Liver (tissue), 9 donors: ENCODE results near the gene HS1BP3. TPM values are rescaled to one million over a fixed set of nuclear protein-coding genes. Genes with fewer than 3 reads are reported as not detected.
A peak's percentile ranks its signal among the peaks of the same experiment; 100 is the strongest.

ENCODE experiments used
- DNase-seq: peaks from one replicate; pipeline ENCODE4 v3.0.0-alpha.2; 2017; ENCODE audit warnings: low spot score
- H3K27ac ChIP-seq, 2 donors: one replicate each; pipeline ENCODE4 v1.7.0; 2013; ENCODE audit warnings: inconsistent platforms in 2 of 2, low read length in 2 of 2, control low read depth in 1 of 2, low read depth in 1 of 2, mild to moderate bottlenecking in 1 of 2
- H3K27me3 ChIP-seq, 4 donors: one replicate each; pipeline versions ENCODE4 v1.6.1 to v1.7.0; 2013; ENCODE audit warnings: low read length in 3 of 4, inconsistent platforms in 1 of 4, mild to moderate bottlenecking in 1 of 4, moderate library complexity in 1 of 4; ENCODE audit not compliant: control insufficient read depth in 4 of 4, insufficient read depth in 4 of 4
- H3K36me3 ChIP-seq, 4 donors: one replicate each; pipeline versions ENCODE4 v1.6.1 to v1.7.0; 2013; ENCODE audit warnings: low read length in 3 of 4, mild to moderate bottlenecking in 3 of 4, low read depth in 1 of 4, moderate library complexity in 1 of 4; ENCODE audit not compliant: control insufficient read depth in 4 of 4, insufficient read depth in 3 of 4
- H3K4me1 ChIP-seq, 4 donors: one replicate each; pipeline versions ENCODE4 v1.6.1 to v1.7.0; 2013; ENCODE audit warnings: low read length in 3 of 4, mild to moderate bottlenecking in 3 of 4, moderate library complexity in 1 of 4; ENCODE audit not compliant: control insufficient read depth in 4 of 4, insufficient read depth in 4 of 4
- H3K4me3 ChIP-seq, 3 donors: one replicate each; pipeline versions ENCODE4 v1.6.1 to v1.7.0; 2013; ENCODE audit warnings: low read length in 3 of 3, control low read depth in 1 of 3, low read depth in 1 of 3, mild to moderate bottlenecking in 1 of 3
- H3K9ac ChIP-seq, 2 donors: one replicate each; pipeline ENCODE4 v1.7.0; 2013; ENCODE audit warnings: low read length in 2 of 2, mild to moderate bottlenecking in 2 of 2, moderate library complexity in 2 of 2, control low read depth in 1 of 2, low read depth in 1 of 2
- H3K9me3 ChIP-seq, 4 donors: one replicate each; pipeline versions ENCODE4 v1.6.1 to v1.7.0; 2013; ENCODE audit warnings: low read length in 3 of 4; ENCODE audit not compliant: control insufficient read depth in 4 of 4
- EGR1 ChIP-seq, 2 donors: IDR thresholded peaks; 2 replicates each; pipeline ENCODE4 v1.6.1; 2016 to 2018; ENCODE audit warnings: antibody characterized with exemption in 2 of 2, low read depth in 2 of 2
- FOXA1 ChIP-seq: IDR thresholded peaks from 2 replicates; pipeline ENCODE4 v1.6.1; 2016; ENCODE audit warnings: antibody characterized with exemption
- FOXA2 ChIP-seq: IDR thresholded peaks from 2 replicates; pipeline ENCODE4 v1.6.1; 2016; ENCODE audit warnings: antibody characterized with exemption
- HNF4A ChIP-seq, 2 donors: conservative IDR thresholded peaks; 2 replicates each; pipeline ENCODE4 v1.6.1; 2016; ENCODE audit warnings: antibody characterized with exemption in 2 of 2, mild to moderate bottlenecking in 2 of 2
- HNF4G ChIP-seq: IDR thresholded peaks from 2 replicates; pipeline ENCODE4 v1.6.1; 2016; ENCODE audit warnings: antibody characterized with exemption
- JUND ChIP-seq, 2 donors: IDR thresholded peaks; 2 replicates each; pipeline ENCODE4 v1.6.1; 2016; ENCODE audit warnings: antibody characterized with exemption in 2 of 2
- RAD21 ChIP-seq, 2 donors: IDR thresholded peaks; 2 replicates each; pipeline ENCODE4 v1.6.1; 2016; ENCODE audit warnings: antibody characterized with exemption in 2 of 2, mild to moderate bottlenecking in 2 of 2
- RXRA ChIP-seq, 2 donors: IDR thresholded peaks; 2 replicates each; pipeline ENCODE4 v1.6.1; 2017 to 2018; ENCODE audit warnings: antibody characterized with exemption in 2 of 2, mild to moderate bottlenecking in 1 of 2
- SP1 ChIP-seq: IDR thresholded peaks from 2 replicates; pipeline ENCODE4 v1.6.1; 2018; ENCODE audit warnings: antibody characterized with exemption, mild to moderate bottlenecking
- TAF1 ChIP-seq: conservative IDR thresholded peaks from 2 replicates; pipeline ENCODE4 v1.6.1; 2016; ENCODE audit warnings: antibody characterized with exemption, mild to moderate bottlenecking
- YY1 ChIP-seq: IDR thresholded peaks from 2 replicates; pipeline ENCODE4 v1.6.1; 2016; ENCODE audit warnings: antibody characterized with exemption, mild to moderate bottlenecking
- WGBS: extraction: QIAGEN DNeasy Blood & Tissue Kit; methylation state at CpG from one replicate; pipeline ENCODE4 v1.1.7; 2013; 5-methylcytosine and 5-hydroxymethylcytosine counted together
- polyA plus RNA-seq, 2 donors: library from polyadenylated mRNA; stranded (reverse) in 1 of 2; unstranded in 1 of 2; fragments of 200-250 nt in 1 of 2; fragments of >200 nt in 1 of 2; fragmentation: Nextera tagmentation in 1 of 2; extraction: Ambion mirVana in 1 of 2; gene quantifications; one replicate each; pipeline versions ENCODE4 v1.2.1 to v1.2.3, GENCODE V29; 2013 to 2015
- total RNA-seq, 2 donors: library from RNA; depleted of rRNA; stranded (reverse); fragments of >200 nt; gene quantifications; one replicate each; pipeline ENCODE4 v1.2.3, GENCODE V29; 2014
- TF ChIP-seq, protein P1 (sequence below): IDR thresholded peaks from 2 replicates; pipeline ENCODE4 v1.6.1; 2016; ENCODE audit warnings: antibody characterized with exemption
- TF ChIP-seq, protein P2 (sequence below): fragments of 150-350 bp; IDR thresholded peaks from 2 replicates; pipeline ENCODE4 v1.5.1; 2017; ENCODE audit warnings: improper control_type of control experiment, low read depth, low read length; ENCODE audit not compliant: missing input control
- TF ChIP-seq, protein P3 (sequence below): IDR thresholded peaks from 2 replicates; pipeline ENCODE4 v1.6.1; 2016; ENCODE audit warnings: antibody characterized with exemption, mild to moderate bottlenecking
- TF ChIP-seq, protein P4 (sequence below): IDR thresholded peaks from 2 replicates; pipeline ENCODE4 v1.6.1; 2016; ENCODE audit warnings: antibody characterized with exemption
- TF ChIP-seq, protein P5 (sequence below): IDR thresholded peaks from 2 replicates; pipeline ENCODE4 v1.6.1; 2016; ENCODE audit warnings: antibody characterized with exemption
- donor health status: healthy.
- donor health status: healthy.
- donor health status: healthy.
- donor health status: healthy.
- donor health status: healthy.

Gene HS1BP3
- total and polyA plus RNA-seq, 4 donors = 7.7 to 15.4 (median 10.9) TPM

DNA sequence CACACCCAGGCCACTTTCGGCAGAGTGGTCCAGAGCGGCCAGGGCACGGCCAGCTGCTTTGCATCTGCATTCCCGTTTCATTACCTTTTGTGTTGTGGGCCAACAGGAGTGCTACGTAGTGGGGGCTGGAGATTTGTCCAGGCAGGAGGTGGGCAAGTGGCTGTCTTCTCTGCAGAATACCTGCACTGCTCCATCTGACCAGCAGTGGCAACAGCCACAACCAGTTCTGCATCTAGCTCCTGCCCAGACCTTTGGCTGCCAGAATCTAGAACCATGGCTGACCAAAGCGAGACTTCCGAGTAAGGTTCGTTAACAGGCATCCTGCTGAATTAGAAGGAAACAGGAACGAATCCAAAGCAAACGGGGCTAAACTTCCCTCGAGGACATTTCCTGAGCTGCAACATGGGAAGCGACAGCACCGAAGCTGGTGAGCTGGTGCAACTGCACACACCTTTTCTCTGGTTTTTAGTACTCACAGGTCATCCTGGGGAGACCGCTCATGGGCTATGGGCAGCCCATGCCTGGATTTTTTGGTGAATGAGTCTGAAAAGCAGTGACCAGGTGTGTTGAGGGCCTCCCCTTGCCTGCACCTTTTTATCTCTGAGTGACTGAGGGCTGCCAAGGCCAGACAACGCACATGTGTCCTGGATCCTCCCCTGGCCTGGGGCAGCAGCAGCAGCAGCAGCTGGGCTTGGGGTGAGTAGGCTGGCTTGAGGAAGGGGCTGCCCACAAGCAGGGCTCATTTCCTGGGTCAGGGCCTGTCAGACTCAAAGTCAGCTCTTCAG is 26.6 kb upstream of the HS1BP3 start:
- Histone ChIP-seq H3K27me3 (no peaks in the 10 kb centered on the region), H3K4me3 (no peak overlapping the region), H3K4me1 (peaks cover 21 to 43% (median 28%) of the 10 kb centered on the region in 4 donors), H3K36me3 (peaks cover 0 to 3% (median 0%) of the 10 kb centered on the region in 4 donors), H3K9ac (peak overlapping the region in 1 of 2 donors; percentile 25), H3K27ac (peak overlapping the region; percentile 25 to 55), H3K9me3 (no peaks in the 10 kb centered on the region)
- TF ChIP-seq, protein P1, sequence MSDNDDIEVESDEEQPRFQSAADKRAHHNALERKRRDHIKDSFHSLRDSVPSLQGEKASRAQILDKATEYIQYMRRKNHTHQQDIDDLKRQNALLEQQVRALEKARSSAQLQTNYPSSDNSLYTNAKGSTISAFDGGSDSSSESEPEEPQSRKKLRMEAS = peak; percentile 13
- TF ChIP-seq, protein P2, sequence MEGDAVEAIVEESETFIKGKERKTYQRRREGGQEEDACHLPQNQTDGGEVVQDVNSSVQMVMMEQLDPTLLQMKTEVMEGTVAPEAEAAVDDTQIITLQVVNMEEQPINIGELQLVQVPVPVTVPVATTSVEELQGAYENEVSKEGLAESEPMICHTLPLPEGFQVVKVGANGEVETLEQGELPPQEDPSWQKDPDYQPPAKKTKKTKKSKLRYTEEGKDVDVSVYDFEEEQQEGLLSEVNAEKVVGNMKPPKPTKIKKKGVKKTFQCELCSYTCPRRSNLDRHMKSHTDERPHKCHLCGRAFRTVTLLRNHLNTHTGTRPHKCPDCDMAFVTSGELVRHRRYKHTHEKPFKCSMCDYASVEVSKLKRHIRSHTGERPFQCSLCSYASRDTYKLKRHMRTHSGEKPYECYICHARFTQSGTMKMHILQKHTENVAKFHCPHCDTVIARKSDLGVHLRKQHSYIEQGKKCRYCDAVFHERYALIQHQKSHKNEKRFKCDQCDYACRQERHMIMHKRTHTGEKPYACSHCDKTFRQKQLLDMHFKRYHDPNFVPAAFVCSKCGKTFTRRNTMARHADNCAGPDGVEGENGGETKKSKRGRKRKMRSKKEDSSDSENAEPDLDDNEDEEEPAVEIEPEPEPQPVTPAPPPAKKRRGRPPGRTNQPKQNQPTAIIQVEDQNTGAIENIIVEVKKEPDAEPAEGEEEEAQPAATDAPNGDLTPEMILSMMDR = peak; percentile 28
- TF ChIP-seq HNF4A (conservative IDR thresholded peaks at IDR 0.05) = no peak
- TF ChIP-seq RAD21 (IDR thresholded peaks at IDR 0.05) = peak; percentile 49 to 65
- 54% methylated on average over 15 of the region's 15 CpGs for WGBS
- no peak for DNase-seq

DNA sequence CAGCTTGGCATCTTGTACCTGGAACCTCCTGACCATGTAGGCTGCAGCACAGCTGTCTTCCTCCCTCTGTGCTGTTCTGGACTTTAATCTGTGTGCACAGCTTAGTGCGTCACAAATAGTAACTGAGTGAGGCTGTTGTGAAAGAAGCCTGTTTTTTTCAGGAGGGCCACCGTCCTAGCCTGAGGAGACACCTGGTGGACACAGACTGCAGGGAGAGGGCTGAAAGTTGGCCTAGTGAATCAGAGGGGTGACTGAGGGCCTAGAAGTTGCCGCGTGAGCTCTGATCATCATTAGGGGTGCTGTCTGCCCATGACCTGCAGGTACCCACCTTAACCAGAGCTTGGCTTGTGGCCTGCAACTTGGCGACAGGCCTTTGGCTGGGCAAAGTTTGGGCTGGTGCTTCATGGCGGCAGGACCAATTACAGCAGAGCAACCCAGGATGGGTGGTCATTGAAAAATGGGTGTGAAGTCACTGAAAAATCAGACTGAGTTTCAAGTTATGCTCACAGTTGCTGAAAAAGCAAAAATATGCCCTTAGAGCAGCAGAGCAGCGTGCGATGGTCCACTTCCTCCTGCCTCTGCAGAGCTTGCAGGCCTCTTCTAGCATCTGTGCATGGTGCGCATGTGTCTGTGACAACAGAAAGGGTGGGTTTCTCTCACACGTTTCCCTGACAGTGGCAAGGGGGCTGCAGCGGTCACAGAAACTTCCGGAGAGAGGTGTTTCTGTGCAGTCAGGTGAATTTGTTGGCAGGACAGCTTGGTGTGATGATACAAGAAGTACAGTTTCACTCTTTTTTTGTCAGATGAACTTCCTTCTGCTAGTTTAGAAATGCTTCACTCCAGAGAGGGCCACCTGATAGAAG is 25.7 kb upstream of the HS1BP3 start:
- Histone ChIP-seq H3K27ac (peak overlapping the region; percentile 78 to 87), H3K9me3 (no peaks in the 10 kb centered on the region), H3K4me3 (no peak overlapping the region), H3K4me1 (peaks cover 21 to 41% (median 28%) of the 10 kb centered on the region in 4 donors), H3K36me3 (peaks cover 0 to 3% (median 0%) of the 10 kb centered on the region in 4 donors), H3K27me3 (no peaks in the 10 kb centered on the region), H3K9ac (peak overlapping the region; percentile 18 to 25)
- peak; percentile 50 for DNase-seq
- TF ChIP-seq EGR1 (IDR thresholded peaks at IDR 0.05; ENCODE audit: low read depth in 2 of 2) (peak in 1 of 2 donors; percentile 75), TAF1 (no peak), FOXA1 (no peak), HNF4A (conservative IDR thresholded peaks at IDR 0.05) (peak; percentile 95 to 98), RXRA (IDR thresholded peaks at IDR 0.05) (peak; percentile 59 to 78), FOXA2 (no peak), RAD21 (IDR thresholded peaks at IDR 0.05) (peak; percentile 94 to 96), YY1 (peak; percentile 68), SP1 (peak; percentile 93), HNF4G (peak; percentile 82), JUND (IDR thresholded peaks at IDR 0.05) (peak; percentile 20 to 73)
- TF ChIP-seq, protein P3, sequence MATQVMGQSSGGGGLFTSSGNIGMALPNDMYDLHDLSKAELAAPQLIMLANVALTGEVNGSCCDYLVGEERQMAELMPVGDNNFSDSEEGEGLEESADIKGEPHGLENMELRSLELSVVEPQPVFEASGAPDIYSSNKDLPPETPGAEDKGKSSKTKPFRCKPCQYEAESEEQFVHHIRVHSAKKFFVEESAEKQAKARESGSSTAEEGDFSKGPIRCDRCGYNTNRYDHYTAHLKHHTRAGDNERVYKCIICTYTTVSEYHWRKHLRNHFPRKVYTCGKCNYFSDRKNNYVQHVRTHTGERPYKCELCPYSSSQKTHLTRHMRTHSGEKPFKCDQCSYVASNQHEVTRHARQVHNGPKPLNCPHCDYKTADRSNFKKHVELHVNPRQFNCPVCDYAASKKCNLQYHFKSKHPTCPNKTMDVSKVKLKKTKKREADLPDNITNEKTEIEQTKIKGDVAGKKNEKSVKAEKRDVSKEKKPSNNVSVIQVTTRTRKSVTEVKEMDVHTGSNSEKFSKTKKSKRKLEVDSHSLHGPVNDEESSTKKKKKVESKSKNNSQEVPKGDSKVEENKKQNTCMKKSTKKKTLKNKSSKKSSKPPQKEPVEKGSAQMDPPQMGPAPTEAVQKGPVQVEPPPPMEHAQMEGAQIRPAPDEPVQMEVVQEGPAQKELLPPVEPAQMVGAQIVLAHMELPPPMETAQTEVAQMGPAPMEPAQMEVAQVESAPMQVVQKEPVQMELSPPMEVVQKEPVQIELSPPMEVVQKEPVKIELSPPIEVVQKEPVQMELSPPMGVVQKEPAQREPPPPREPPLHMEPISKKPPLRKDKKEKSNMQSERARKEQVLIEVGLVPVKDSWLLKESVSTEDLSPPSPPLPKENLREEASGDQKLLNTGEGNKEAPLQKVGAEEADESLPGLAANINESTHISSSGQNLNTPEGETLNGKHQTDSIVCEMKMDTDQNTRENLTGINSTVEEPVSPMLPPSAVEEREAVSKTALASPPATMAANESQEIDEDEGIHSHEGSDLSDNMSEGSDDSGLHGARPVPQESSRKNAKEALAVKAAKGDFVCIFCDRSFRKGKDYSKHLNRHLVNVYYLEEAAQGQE = peak; percentile 84
- TF ChIP-seq, protein P4, sequence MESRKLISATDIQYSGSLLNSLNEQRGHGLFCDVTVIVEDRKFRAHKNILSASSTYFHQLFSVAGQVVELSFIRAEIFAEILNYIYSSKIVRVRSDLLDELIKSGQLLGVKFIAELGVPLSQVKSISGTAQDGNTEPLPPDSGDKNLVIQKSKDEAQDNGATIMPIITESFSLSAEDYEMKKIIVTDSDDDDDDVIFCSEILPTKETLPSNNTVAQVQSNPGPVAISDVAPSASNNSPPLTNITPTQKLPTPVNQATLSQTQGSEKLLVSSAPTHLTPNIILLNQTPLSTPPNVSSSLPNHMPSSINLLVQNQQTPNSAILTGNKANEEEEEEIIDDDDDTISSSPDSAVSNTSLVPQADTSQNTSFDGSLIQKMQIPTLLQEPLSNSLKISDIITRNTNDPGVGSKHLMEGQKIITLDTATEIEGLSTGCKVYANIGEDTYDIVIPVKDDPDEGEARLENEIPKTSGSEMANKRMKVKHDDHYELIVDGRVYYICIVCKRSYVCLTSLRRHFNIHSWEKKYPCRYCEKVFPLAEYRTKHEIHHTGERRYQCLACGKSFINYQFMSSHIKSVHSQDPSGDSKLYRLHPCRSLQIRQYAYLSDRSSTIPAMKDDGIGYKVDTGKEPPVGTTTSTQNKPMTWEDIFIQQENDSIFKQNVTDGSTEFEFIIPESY = peak; percentile 45
- TF ChIP-seq, protein P1 = peak; percentile 56
- TF ChIP-seq, protein P5, sequence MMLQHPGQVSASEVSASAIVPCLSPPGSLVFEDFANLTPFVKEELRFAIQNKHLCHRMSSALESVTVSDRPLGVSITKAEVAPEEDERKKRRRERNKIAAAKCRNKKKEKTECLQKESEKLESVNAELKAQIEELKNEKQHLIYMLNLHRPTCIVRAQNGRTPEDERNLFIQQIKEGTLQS = no peak
- TF ChIP-seq, protein P2 = peak; percentile 80
- WGBS = 58% methylated on average over 12 of the region's 12 CpGs
